PC-9 (cell line): Measurements from ENCODE around the gene NBEA. TPM values are rescaled to one million over a fixed set of nuclear protein-coding genes. Genes with fewer than 3 reads are reported as not detected.

Experiments
- Bru-seq: library from RNA; stranded (reverse); fragments of 400-500 nt; gene quantifications from one replicate; lab custom pipeline; 2021; lab: Mats Ljungman, UMichigan
- BruChase-seq, 2 experiments: library from RNA; stranded (reverse); fragments of 400-500 nt; gene quantifications; one replicate each; lab custom pipeline; 2021; lab: Mats Ljungman, UMichigan
- BruUV-seq: library from RNA; stranded (reverse); fragments of 400-500 nt; replicated peaks from 2 replicates; lab custom pipeline; 2021; lab: Mats Ljungman, UMichigan
- CTCF ChIA-PET: fragments of 300-600 bp; sonication (Branson Sonifier 250); formaldehyde crosslinking; loops from one replicate; lab custom pipeline; 2022; ENCODE audit warnings: antibody characterized with exemption; lab: Charles Lee
- POLR2A ChIA-PET: fragments of 300-600 bp; sonication (Branson Sonifier 250); formaldehyde crosslinking; loops from one replicate; lab custom pipeline; 2022; ENCODE audit warnings: antibody characterized with exemption; ENCODE audit not compliant: unreplicated experiment; lab: Charles Lee
- DNase-seq, 2 experiments: peaks; one replicate each; pipeline versions ENCODE4 v3.0.0 to v3.0.0-alpha.2; 2015 to 2022; ENCODE audit warnings: mixed read lengths in 1 of 2
- H2AFZ ChIP-seq: fragments of 200-600 bp; sonication (generic); 2 replicates; pipeline ENCODE4 v1.8.1; 2017; ENCODE audit warnings: antibody characterized with exemption
- H3F3A ChIP-seq: fragments of 200-600 bp; sonication (generic); 2 replicates; pipeline ENCODE4 v1.8.1; 2017; ENCODE audit warnings: antibody characterized with exemption, mild to moderate bottlenecking, low read depth; ENCODE audit not compliant: insufficient read depth
- H3K27ac ChIP-seq: fragments of 200-600 bp; sonication (generic); 2 replicates; pipeline ENCODE4 v1.6.1; 2016; ENCODE audit warnings: mixed run types
- H3K27me3 ChIP-seq: fragments of 200-600 bp; sonication (generic); 2 replicates; pipeline ENCODE4 v1.6.1; 2016; ENCODE audit warnings: low read depth, mixed run types; ENCODE audit not compliant: insufficient read depth
- H3K36me3 ChIP-seq: fragments of 200-600 bp; sonication (generic); 2 replicates; pipeline ENCODE4 v1.6.1; 2016; ENCODE audit warnings: low read depth, mixed run types
- H3K4me1 ChIP-seq: fragments of 200-600 bp; sonication (generic); replicated peaks from 2 replicates; pipeline ENCODE4 v1.6.1; 2016; ENCODE audit warnings: mixed run types; ENCODE audit not compliant: insufficient read depth
- H3K4me2 ChIP-seq: fragments of 200-600 bp; sonication (generic); 2 replicates; pipeline ENCODE4 v1.6.1; 2017; ENCODE audit warnings: mixed run types
- H3K4me3 ChIP-seq: fragments of 200-600 bp; sonication (generic); 2 replicates; pipeline ENCODE4 v1.6.1; 2016; ENCODE audit warnings: mixed run types
- H3K79me2 ChIP-seq: fragments of 200-600 bp; sonication (generic); 2 replicates; pipeline ENCODE4 v1.6.1; 2017; ENCODE audit warnings: low read depth, mixed run types
- H3K9me2 ChIP-seq: fragments of 200-600 bp; sonication (generic); 2 replicates; pipeline ENCODE4 v1.8.1; 2017; ENCODE audit warnings: mild to moderate bottlenecking; ENCODE audit not compliant: insufficient read depth
- H3K9me3 ChIP-seq: fragments of 200-600 bp; sonication (generic); 2 replicates; pipeline ENCODE4 v1.8.1; 2016; ENCODE audit warnings: low read depth; ENCODE audit not compliant: insufficient read depth
- H4K20me1 ChIP-seq: fragments of 200-600 bp; sonication (generic); 2 replicates; pipeline ENCODE4 v1.8.1; 2017; ENCODE audit not compliant: insufficient read depth
- EZH2 ChIP-seq: fragments of 200-600 bp; sonication (generic); IDR thresholded peaks from 2 replicates; pipeline ENCODE4 v1.8.0; 2017; ENCODE audit warnings: antibody characterized with exemption, low read depth
- intact Hi-C: fragments of 100-400 bp; cut with micrococcal nuclease; formaldehyde crosslinking; loops from one replicate; pipeline ENCODE4 v1.10.0; 2022; ENCODE audit not compliant: unreplicated experiment
- long read RNA-seq: library from polyadenylated mRNA; stranded (forward); transcript quantifications from one replicate; pipeline ENCODE4 v2.0.0, GENCODE V29; 2022
- total RNA-seq: library from RNA; stranded (reverse); gene quantifications from 2 replicates; pipeline ENCODE4 v1.2.3, GENCODE V29; 2021
- TF ChIP-seq, protein P1 (sequence below): fragments of 200-600 bp; sonication (generic); conservative IDR thresholded peaks from 2 replicates; pipeline ENCODE4 v1.6.1; 2017; ENCODE audit warnings: mixed run types, antibody characterized with exemption, mild to moderate bottlenecking, moderate library complexity

NBEA gene, protein sequence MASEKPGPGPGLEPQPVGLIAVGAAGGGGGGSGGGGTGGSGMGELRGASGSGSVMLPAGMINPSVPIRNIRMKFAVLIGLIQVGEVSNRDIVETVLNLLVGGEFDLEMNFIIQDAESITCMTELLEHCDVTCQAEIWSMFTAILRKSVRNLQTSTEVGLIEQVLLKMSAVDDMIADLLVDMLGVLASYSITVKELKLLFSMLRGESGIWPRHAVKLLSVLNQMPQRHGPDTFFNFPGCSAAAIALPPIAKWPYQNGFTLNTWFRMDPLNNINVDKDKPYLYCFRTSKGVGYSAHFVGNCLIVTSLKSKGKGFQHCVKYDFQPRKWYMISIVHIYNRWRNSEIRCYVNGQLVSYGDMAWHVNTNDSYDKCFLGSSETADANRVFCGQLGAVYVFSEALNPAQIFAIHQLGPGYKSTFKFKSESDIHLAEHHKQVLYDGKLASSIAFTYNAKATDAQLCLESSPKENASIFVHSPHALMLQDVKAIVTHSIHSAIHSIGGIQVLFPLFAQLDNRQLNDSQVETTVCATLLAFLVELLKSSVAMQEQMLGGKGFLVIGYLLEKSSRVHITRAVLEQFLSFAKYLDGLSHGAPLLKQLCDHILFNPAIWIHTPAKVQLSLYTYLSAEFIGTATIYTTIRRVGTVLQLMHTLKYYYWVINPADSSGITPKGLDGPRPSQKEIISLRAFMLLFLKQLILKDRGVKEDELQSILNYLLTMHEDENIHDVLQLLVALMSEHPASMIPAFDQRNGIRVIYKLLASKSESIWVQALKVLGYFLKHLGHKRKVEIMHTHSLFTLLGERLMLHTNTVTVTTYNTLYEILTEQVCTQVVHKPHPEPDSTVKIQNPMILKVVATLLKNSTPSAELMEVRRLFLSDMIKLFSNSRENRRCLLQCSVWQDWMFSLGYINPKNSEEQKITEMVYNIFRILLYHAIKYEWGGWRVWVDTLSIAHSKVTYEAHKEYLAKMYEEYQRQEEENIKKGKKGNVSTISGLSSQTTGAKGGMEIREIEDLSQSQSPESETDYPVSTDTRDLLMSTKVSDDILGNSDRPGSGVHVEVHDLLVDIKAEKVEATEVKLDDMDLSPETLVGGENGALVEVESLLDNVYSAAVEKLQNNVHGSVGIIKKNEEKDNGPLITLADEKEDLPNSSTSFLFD (N-terminal part only)
- total RNA-seq (4.0 and 4.5 TPM in 2 replicates), Bru-seq, nascent RNA (percentile 41 among the genes with signal in this experiment), BruChase-seq, experiment 1, labeled RNA remaining after a 2-hour chase (percentile 46 among the genes with signal in this experiment), BruChase-seq, experiment 2, labeled RNA remaining after a 6-hour chase (percentile 31 among the genes with signal in this experiment)
- long read RNA-seq, partial matches to known transcripts = 1 of 1 reads
- long read RNA-seq, other reads (novel, unspliced or antisense) = 0 of 1 reads

DNA sequence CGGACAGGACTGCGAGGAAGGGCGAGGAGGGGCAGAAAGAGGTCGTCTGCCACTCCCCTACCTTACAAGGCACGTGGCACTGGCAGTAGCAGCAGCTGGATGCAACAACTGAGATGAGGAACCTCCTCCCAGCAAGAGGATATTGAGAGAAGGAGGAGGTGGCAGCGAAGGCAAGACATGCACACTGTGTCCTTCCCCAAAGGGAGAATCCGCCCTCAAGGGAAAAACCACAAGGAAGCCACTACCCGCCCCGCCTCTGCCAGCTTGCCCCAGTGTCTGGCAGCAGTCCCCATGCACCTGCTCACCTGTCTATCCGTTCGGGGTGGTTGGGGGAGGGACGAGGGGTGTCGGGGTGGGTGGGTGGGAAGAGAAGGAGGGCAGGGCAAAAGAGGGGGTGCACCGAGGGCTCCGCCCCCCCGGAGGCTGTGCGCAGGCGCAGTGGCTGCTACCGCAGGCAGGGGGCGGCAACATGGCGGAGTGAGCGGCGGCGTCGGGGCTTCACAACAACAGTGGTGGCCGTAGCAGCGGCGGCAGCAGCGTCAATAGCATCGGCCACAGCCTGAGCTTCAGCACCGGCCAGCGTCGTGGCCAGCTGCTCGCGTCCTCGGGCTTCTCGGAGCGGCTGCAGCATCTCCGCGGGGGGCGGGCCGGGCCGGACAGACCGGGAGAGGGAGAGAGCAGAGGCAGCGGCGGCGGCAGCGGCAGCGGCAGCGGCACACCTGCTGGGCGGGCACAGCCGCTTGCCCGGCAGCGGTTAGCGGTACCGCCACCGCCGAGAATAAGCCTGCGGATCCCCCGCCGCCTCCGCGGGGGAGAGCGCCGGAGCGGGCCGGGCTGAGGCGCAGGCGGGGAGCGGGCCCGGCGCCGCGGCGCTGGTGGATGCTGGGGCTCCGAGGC is at the start of gene NBEA:
TSS of gene NBEA (plus strand) at position 436 of the 897 bp plus-strand sequence. CDS start 551 bp downstream, outside the sequence.
- POLR2A ChIA-PET = no interaction called here
- Histone ChIP-seq H3K9me2 (peaks cover 4% of the 10 kb centered on the region; the same call in 1 of the 2 replicates), H3K4me2 (peak within 1 kb of the TSS; percentile 94), H3K27ac (no peak within 1 kb of the TSS), H3K4me1 (peaks cover 39% of the 10 kb centered on the region), H3K79me2 (peaks cover 18% of the 10 kb centered on the region), H3K9me3 (no peaks in the 10 kb centered on the region), H4K20me1 (0 out of 2 replicates have a peak, but pooled peaks cover 9% of the 10 kb centered on the region), H3K27me3 (no peaks in the 10 kb centered on the region), H3F3A (no peaks in the 10 kb centered on the region; the same call in none of the 2 replicates), H2AFZ (peak within 1 kb of the TSS; percentile 88), H3K4me3 (peak within 1 kb of the TSS; percentile 71), H3K36me3 (no peaks in the 10 kb centered on the region)
- intact Hi-C loops = loop anchor here (10.0 kb wide), 2 partner anchors 597 to 787 kb away; no protein-coding TSS in a partner anchor
- DNase-seq = peak; percentile 82 to 83
- TF ChIP-seq, protein P1, sequence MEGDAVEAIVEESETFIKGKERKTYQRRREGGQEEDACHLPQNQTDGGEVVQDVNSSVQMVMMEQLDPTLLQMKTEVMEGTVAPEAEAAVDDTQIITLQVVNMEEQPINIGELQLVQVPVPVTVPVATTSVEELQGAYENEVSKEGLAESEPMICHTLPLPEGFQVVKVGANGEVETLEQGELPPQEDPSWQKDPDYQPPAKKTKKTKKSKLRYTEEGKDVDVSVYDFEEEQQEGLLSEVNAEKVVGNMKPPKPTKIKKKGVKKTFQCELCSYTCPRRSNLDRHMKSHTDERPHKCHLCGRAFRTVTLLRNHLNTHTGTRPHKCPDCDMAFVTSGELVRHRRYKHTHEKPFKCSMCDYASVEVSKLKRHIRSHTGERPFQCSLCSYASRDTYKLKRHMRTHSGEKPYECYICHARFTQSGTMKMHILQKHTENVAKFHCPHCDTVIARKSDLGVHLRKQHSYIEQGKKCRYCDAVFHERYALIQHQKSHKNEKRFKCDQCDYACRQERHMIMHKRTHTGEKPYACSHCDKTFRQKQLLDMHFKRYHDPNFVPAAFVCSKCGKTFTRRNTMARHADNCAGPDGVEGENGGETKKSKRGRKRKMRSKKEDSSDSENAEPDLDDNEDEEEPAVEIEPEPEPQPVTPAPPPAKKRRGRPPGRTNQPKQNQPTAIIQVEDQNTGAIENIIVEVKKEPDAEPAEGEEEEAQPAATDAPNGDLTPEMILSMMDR = peak; percentile 45; the same call in 1 of the 2 replicates
- TF ChIP-seq EZH2 = no peak
- CTCF ChIA-PET = no interaction called here
- BruUV-seq = no TSS peak

DNA sequence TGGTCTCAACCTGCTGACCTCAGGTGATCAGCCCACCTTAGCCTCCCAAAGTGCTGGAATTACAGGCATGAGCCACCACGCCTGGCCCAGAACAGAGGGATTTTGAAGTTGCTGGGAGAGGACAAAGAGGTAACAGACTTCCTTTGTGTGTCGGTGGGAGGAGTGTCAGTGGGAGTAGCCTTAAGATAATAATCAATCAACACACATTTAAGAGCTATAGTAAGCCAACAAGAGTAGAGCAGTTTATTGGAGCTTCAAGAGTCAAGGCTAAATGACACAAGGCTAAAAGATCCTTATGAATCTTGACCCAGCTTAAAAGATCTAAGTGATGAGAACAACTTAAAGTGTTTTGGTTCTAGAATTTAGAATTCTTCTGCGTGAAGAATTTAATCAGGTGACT is 47.3 kb upstream of the NBEA start:
- no peaks in the 10 kb centered on the region for H3K36me3 ChIP-seq
- H3K4me1 ChIP-seq = no peaks in the 10 kb centered on the region
- POLR2A ChIA-PET = no interaction called here
- H4K20me1 ChIP-seq = no peaks in the 10 kb centered on the region
- intact Hi-C loops = no loop called here
- no peak for DNase-seq
- no peak overlapping the region for H3K27ac ChIP-seq
- H3K9me2 ChIP-seq = no peaks in the 10 kb centered on the region; the same call in 1 of the 2 replicates
- H3K4me3 ChIP-seq = no peak overlapping the region
- no peaks in the 10 kb centered on the region for H3K79me2 ChIP-seq
- CTCF ChIA-PET = no interaction called here
- H3F3A ChIP-seq = no peaks in the 10 kb centered on the region
- no peaks in the 10 kb centered on the region for H3K9me3 ChIP-seq
- BruUV-seq = no TSS peak
- TF ChIP-seq, protein P1 = no peak
- no peak for TF ChIP-seq EZH2
- no peak overlapping the region for H2AFZ ChIP-seq
- no peaks in the 10 kb centered on the region for H3K27me3 ChIP-seq
- no peak overlapping the region for H3K4me2 ChIP-seq
